Measurements from ENCODE around the gene RNGTT.

RNGTT gene

DNA sequence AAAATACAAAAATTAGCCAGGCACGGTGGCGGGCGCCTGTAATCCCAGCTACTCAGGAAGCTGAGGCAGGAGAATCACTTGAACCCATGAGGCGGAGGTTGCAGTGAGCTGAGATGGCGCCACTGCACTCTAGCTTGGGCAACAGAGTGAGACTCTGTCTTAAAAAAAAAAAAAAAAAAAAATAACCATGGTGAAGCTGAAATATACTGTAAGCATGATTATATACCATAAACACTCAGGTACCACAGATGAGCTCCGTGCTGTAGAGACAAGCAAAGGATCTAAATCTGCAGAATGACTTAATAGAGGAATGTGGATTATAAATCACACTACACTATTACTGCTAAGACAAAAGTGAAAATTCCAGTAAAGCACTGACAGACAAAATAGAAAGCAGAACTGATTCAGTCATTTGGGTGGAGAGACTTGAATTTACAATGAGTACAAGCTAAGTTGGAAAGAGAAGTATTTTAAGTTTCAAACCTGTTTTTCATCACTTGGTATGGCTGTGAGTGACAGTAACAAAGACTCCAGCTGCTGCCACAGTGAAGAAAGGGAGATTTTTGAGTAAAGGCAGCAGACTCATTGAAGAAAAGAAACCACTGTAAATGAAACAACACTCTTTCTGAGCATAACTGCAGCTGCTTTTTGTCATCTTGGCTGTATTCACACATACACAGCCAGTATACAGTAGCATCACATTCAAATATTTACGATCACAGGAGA, 322.1 kb downstream of the RNGTT start:
- FAIRE-seq: no peak

DNA sequence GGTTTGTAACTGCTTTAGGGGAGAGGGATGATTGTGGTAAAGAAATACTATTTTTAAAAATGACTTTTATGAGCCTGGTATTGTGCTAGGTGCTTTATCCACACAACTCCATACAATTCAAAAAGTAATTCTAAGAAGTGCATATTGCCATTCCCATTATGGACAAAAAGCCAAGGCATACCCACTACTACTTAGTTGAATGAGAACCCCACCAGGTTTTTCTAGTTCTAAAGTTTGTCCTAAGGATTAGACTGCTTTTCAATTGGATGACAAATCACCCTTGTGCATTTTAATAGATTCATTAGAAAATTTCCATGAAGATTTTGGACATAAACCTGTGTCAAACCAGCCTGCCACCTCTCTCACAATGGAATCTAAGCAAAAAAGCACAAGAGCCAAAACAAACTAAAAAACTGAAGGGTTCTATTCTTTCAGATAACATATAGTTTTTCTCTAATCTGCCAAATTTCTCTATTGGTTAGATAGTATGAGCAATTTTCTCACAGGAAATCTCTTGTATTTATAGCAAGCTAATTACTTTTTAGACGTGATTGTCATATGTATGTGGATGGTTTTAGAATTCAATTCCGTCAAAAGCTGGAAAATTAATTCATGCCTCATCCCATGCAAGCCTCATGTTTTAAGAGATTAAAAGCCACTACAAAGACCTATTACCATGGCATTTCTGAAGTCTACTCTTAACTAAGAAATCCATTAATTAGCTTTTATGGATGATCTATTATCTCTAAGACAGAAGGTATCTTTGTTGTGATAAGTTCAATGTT, 325.5 kb downstream of the RNGTT start:
- FAIRE-seq: no peak

- no peak for FAIRE-seq
Observed at GRCh38 chr6:88636871-88637270, 326.5 kb downstream of the RNGTT start.

- FAIRE-seq: no peak
Observed at GRCh38 chr6:88633782-88634181, 329.6 kb downstream of the RNGTT start.

- FAIRE-seq: no peak
Observed at GRCh38 chr6:88631830-88632229, 331.6 kb downstream of the RNGTT start.

DNA sequence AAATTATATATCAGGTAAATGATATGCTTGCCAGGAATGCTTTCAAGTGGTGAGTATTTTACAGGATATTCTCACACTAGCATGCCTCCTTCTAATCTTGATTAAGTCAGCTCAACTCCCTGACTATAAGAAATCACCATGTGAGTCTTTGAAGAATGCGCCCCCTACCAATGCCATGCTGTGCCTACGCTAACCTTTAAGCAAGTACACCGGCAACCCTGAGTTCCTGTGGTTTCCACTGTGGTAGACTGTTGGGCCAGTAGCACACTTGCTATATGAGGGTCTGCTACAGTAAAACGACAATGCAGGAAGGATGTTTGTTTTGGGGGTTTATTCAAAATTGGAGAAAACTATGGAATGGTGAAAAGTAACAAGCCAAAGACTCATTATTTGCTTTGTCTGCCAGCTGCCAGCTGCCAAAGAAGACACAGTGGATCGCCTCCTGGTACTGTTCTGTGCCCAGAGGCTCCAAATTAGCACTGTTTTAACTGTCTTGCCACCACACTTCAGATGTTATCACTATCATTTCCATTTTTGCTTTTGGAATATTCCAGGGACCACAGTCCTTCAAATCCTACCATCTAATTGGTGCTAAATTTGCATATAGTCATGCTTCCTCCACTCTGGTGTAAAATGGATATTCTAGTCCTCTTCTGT, 333.5 kb downstream of the RNGTT start:
- no peak for FAIRE-seq

- FAIRE-seq: no peak
Observed at GRCh38 chr6:88626460-88626859, 337.0 kb downstream of the RNGTT start.

- FAIRE-seq: no peak
Observed at GRCh38 chr6:88623531-88623930, 339.9 kb downstream of the RNGTT start.

GRCh38 chr6:88619951-88620350, 343.5 kb downstream of the RNGTT start:
- FAIRE-seq: no peak

GRCh38 chr6:88616380-88616779, 347.0 kb downstream of the RNGTT start:
- FAIRE-seq: no peak

DNA sequence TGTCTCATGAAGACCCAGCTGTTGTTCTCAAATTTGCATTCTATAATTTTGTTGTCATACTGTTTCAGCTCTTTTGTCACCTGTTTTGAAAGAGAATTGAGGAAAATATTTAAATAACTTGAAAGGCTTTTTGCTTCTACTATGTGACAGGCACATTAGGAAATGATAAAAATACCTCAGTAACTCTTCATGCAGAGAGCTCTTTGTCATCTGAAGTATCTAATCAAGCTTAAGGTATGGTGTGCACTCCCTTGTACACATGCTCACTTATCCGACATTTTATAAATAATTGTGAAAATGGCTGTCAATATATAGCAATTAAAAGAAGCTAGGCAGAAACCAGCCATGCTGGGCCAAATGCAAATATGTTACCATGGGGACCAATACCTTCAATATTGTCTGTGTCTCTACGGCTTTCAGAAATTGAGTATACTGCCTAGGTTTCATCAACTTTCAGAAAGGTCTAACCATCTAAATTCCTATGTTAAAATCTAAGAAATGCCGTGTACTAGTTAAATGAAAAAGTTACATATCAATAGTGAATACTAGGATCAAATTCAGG, 349.0 kb downstream of the RNGTT start:
- FAIRE-seq: no peak

- FAIRE-seq: no peak
Observed at GRCh38 chr6:88612631-88613030, 350.8 kb downstream of the RNGTT start.

DNA sequence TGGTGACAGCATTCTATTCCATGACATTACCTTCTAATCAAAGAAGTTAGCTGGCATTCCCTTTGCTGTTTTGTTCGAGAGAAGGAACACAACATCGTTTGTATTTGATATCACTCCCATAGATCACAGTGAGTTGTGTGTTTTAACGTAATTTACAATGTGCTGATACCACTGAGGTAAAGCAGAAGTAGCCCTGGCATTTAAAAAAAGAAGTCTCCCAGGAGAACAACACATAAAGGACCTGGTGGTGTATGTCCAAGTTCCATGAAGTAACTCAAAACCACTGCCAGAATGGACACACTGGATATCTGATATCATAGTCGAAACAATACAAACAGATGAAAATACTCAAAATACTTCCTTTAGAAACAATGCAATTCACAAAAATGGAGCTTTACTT, 351.7 kb downstream of the RNGTT start:
- no peak for FAIRE-seq

GRCh38 chr6:88609983-88610382, 353.4 kb downstream of the RNGTT start:
- FAIRE-seq: no peak

DNA sequence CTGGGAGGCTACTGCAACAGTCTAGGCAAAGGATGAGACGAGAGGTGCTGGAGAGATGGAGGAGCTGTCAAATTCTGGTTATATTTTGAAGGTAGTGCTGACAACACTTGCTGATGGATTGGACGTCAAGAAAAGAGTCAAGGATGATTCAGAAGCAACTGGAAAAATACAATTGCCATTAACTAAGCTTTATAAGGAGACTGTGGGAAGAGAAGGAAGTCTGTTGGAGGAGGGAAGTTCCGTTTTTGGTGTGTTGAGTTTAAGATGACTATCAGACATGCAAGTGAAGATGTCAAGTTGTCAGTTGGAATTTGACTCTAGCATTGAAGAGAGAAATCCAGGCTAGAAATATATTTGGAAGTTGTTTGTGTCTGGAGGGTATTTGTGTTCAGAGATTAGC, 358.1 kb downstream of the RNGTT start:
- FAIRE-seq: no peak

DNA sequence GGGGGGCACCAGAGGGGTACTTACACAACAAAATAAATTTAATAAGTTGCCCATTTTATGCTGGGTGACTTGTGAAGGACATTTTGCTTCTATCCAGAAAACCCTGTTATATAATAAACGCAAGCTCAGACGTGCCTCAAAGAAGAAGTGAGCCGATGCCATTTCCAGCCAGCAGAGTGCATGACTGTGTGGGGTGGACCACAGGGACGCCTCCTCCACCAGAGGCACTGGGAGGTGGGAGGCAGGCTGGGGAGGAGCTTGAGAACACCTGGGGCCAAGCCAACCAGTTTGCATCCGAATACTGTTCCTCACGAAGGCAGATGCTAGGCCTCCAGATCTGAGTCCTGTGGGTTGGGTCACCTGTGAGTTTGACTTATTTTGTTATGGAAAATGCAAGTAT, 363.8 kb downstream of the RNGTT start:
- no peak for FAIRE-seq

DNA sequence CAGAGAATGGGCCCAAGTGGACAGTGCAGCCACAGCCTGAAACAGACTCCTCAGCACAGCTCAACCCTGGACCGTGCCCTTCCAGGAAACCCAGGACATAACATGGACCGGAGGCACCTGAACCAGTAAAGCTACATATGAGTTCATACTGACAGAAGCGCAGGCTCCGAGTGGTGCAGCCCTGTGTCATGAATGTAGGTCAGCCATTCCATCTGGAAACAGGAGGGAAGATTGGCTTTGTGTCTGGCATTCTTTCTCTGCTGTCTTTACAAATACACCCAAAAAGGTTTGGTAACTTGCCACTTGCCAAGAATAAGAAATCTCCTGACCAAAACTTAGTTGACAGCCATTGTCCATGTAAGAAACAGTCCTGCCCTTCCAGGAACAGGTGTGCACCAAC, 366.6 kb downstream of the RNGTT start:
- FAIRE-seq: no peak

DNA sequence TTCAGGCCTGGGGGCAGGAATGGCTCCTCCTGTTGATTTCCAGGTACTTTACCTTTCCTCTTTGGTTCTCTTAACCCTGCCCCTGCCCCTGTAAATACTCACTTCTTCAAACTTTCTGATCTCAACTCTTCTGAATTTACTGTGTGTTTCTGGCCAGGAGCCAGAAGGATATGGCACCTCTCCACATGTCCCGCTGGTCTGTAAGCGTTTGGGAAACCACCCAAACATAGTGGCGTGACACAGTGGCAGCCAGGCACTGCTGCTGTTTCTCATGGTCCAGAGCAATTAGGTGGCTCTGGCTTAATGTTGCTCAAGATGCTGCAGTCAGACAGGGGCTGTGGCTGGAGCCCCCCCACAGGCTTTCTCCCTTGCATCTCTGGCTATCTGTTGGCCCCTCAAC, 374.5 kb downstream of the RNGTT start:
- FAIRE-seq: no peak

DNA sequence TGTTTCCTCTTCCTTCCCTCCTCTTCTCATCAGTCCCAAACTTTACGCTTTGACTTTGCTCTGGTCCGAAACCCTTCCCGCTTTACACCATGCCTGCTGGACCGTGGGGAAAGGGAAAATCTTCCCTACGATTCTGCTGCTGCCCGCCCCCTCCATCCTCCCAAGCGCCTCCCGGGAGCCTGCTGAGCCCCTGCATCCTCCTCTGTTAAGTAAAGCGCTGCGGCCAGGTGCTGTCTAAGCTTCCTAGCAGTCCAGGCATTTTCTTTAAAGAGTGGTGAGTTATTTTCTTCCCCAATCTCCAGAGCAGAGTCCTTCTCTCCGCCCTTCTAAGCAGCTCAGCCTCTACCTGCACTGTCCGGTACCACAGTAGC, 376.3 kb downstream of the RNGTT start:
- no peak for FAIRE-seq

DNA sequence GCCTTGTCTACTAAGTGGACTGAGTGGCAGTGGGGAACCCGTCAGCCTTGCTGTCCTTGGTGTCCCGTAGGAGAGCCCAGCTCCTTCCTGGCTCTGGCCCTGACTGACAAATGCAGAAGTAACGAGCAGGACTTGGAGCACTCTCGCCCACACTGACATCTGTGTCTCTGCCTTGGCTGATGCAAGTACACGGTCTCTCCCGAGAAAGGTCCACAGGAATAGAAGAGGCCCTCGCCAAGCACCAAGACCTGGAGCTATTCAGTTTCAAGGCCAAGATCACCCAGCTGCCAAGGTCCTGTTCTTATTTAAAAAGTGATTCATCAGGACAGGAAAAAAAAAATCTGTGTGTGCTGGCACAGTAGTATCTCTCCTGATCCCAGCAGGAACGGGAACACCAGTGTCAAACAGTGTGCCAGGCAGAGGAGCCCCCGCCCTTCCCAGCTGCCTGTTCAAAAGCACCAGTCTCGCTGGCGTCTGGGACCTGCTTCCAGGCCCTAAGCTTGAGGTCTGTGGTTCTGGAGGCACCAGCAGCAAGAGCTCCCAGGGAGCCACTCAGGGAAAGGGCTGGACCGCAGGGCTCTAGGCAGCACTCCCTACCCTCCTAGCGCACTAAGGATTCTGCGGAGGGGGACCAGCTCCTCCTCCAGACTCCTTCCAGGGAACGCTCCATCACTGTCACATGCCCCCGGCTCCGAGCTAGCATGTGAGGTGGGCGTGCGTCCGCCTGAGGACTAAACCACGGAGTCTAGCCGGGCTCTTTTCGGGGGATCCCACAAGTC, 376.9 kb downstream of the RNGTT start:
- FAIRE-seq: no peak

GRCh38 chr6:88585276-88585692, 378.1 kb downstream of the RNGTT start:
- no peak for FAIRE-seq

GRCh38 chr6:88584581-88585275, 378.7 kb downstream of the RNGTT start:
- FAIRE-seq: no peak

Measured in G401.6 (cell line).